B cell (primary cell): ENCODE results near the gene ARL16. TPM values are rescaled to one million over a fixed set of nuclear protein-coding genes. Genes with fewer than 3 reads are reported as not detected.

Source experiments
- ATAC-seq: fragments of 200-7000 bp; cut with Tn5 transposase; one replicate; pipeline ENCODE4 v1.10.0; 2021; ENCODE audit warnings: low read depth, mild to moderate bottlenecking, moderate number of reproducible peaks, moderate library complexity
- CTCF ChIA-PET: fragments of 350-600 bp; sonication (Branson Sonifier 250); formaldehyde crosslinking; loops from one replicate; lab custom pipeline; 2021; ENCODE audit warnings: antibody characterized with exemption, inconsistent platforms; lab: Charles Lee
- POLR2A ChIA-PET: fragments of 350-600 bp; sonication (Branson Sonifier 250); formaldehyde crosslinking; loops from one replicate; lab custom pipeline; 2021; ENCODE audit warnings: antibody characterized with exemption; lab: Charles Lee
- DNase-seq: peaks from one replicate; pipeline ENCODE4 v3.0.0; 2013
- H2AFZ ChIP-seq: 2 replicates; pipeline ENCODE4 v1.6.1; 2012; ENCODE audit warnings: mild to moderate bottlenecking, low read depth, low read length; ENCODE audit not compliant: insufficient read depth, poor library complexity, severe bottlenecking
- H3K27ac ChIP-seq, 2 donors: 1 replicate in 1 of 2; 2 replicates in 1 of 2; pipeline ENCODE4 v1.5.1; 2012 to 2013; ENCODE audit warnings: low read length in 2 of 2, mild to moderate bottlenecking in 2 of 2, moderate library complexity in 1 of 2
- H3K27me3 ChIP-seq, 4 experiments: fragments of 200-600 bp in 1 of 4; sonication (generic) in 1 of 4; replicated peaks in 1 of 4; 1 replicate in 2 of 4; 2 replicates in 2 of 4; pipeline versions ENCODE4 v1.6.1 to v1.7.0; 2013 to 2016; ENCODE audit warnings: low read length in 3 of 4, mild to moderate bottlenecking in 2 of 4, mixed read lengths in 1 of 4, moderate library complexity in 1 of 4; ENCODE audit not compliant: insufficient read depth in 4 of 4, control insufficient read depth in 3 of 4; ENCODE audit errors: control extremely low read depth in 1 of 4
- H3K36me3 ChIP-seq, 2 experiments: replicated peaks in 1 of 2; 1 replicate in 1 of 2; 2 replicates in 1 of 2; pipeline versions ENCODE4 v1.6.1 to v1.7.1; 2013; ENCODE audit warnings: low read length in 1 of 2; ENCODE audit not compliant: insufficient read depth in 2 of 2, control insufficient read depth in 1 of 2; ENCODE audit errors: control extremely low read depth in 1 of 2, extremely low read depth in 1 of 2
- H3K4me1 ChIP-seq, 2 donors: fragments of 200-600 bp in 1 of 2; sonication (generic) in 1 of 2; 1 replicate in 1 of 2; 2 replicates in 1 of 2; pipeline versions ENCODE4 v1.5.1 to v1.6.1; 2013 to 2017; ENCODE audit warnings: low read length in 2 of 2; ENCODE audit not compliant: control insufficient read depth in 2 of 2, insufficient read depth in 2 of 2
- H3K4me2 ChIP-seq: replicated peaks from 2 replicates; pipeline ENCODE3; 2012; ENCODE audit warnings: mild to moderate bottlenecking, low read depth, low read length; ENCODE audit not compliant: poor library complexity, severe bottlenecking
- H3K4me3 ChIP-seq, 5 experiments: fragments of 200-600 bp in 1 of 5; sonication (generic) in 1 of 5; 1 replicate in 3 of 5; 2 replicates in 2 of 5; pipeline versions ENCODE4 v1.5.1 to v1.7.0; 2011 to 2016; ENCODE audit warnings: low read length in 4 of 5, mild to moderate bottlenecking in 4 of 5, low read depth in 2 of 5, control low read depth in 1 of 5, moderate library complexity in 1 of 5; ENCODE audit not compliant: insufficient read depth in 1 of 5; ENCODE audit errors: control extremely low read depth in 1 of 5, extremely low read depth in 1 of 5
- H3K79me2 ChIP-seq: fragments of 200-600 bp; sonication (generic); one replicate; pipeline ENCODE4 v1.6.0; 2016; ENCODE audit warnings: low read length; ENCODE audit not compliant: control insufficient read depth, insufficient read depth
- H3K9ac ChIP-seq: fragments of 200-600 bp; sonication (generic); 2 replicates; pipeline ENCODE4 v1.6.1; 2017; ENCODE audit warnings: mild to moderate bottlenecking, low read length, moderate library complexity
- H3K9me3 ChIP-seq, 3 donors: one replicate each; pipeline versions ENCODE4 v1.6.1 to v1.7.1; 2013; ENCODE audit warnings: low read length in 2 of 3; ENCODE audit not compliant: control insufficient read depth in 2 of 3, insufficient read depth in 1 of 3; ENCODE audit errors: control extremely low read depth in 1 of 3
- H4K20me1 ChIP-seq: 2 replicates; pipeline ENCODE4 v1.6.0; 2012; ENCODE audit warnings: mild to moderate bottlenecking, low read length; ENCODE audit not compliant: insufficient read depth, control insufficient read depth, poor library complexity, severe bottlenecking
- H3K27ac Mint-ChIP-seq: one replicate; pipeline ENCODE4 v1.8.0; 2021; ENCODE audit warnings: mixed read lengths
- H3K27me3 Mint-ChIP-seq: one replicate; pipeline ENCODE4 v1.8.0; 2021; ENCODE audit warnings: mixed read lengths
- H3K4me1 Mint-ChIP-seq: one replicate; pipeline ENCODE4 v1.8.0; 2021; ENCODE audit warnings: mixed read lengths
- H3K4me3 Mint-ChIP-seq: one replicate; pipeline ENCODE4 v1.8.0; 2021; ENCODE audit warnings: mixed read lengths
- H3K9me3 Mint-ChIP-seq: one replicate; pipeline ENCODE4 v1.8.0; 2022; ENCODE audit warnings: mixed read lengths; ENCODE audit not compliant: insufficient read depth
- EZH2 ChIP-seq: IDR thresholded peaks from 2 replicates; pipeline ENCODE4 v1.6.1; 2012; ENCODE audit warnings: borderline replicate concordance, low read depth, mild to moderate bottlenecking, moderate library complexity, low read length; ENCODE audit not compliant: insufficient read depth, poor library complexity, severe bottlenecking
- WGBS: methylation state at CpG from one replicate; pipeline ENCODE4 v1.1.5; 2013; ENCODE audit warnings: missing lambda C conversion rate; ENCODE audit not compliant: insufficient coverage; 5-methylcytosine and 5-hydroxymethylcytosine counted together
- intact Hi-C: fragments of 100-400 bp; cut with micrococcal nuclease; formaldehyde crosslinking; loops from one replicate; pipeline ENCODE4 v1.10.0; 2022
- polyA plus RNA-seq: library from polyadenylated mRNA; depleted of rRNA; stranded (reverse); fragments of >200 nt; gene quantifications from 2 replicates; pipeline ENCODE4 v1.2.3, GENCODE V29; 2012
- small RNA-seq: library from RNA; depleted of rRNA; stranded (forward); fragments of <200 nt; gene quantifications from one replicate; pipeline ENCODE3, GENCODE V24; 2012; ENCODE audit warnings: low replicate concordance, low read depth; ENCODE audit not compliant: insufficient read length
- total RNA-seq, 2 donors: library from RNA; stranded (reverse); fragments of 120-200 nt in 1 of 2; gene quantifications; 1 replicate in 1 of 2; 2 replicates in 1 of 2; pipeline versions ENCODE4 v1.2.3 to v1.2.4, GENCODE V29; 2013 to 2022
- TF ChIP-seq, protein P1 (sequence below): fragments of 200-600 bp; IDR thresholded peaks from one replicate; pipeline ENCODE4 v1.8.0; 2022; ENCODE audit warnings: antibody characterized with exemption, mild to moderate bottlenecking

ARL16 gene
- total and polyA plus RNA-seq, 2 donors (not counting 1 experiment from before 2014, with no cell fraction given), result 32.5 to 101 TPM

DNA sequence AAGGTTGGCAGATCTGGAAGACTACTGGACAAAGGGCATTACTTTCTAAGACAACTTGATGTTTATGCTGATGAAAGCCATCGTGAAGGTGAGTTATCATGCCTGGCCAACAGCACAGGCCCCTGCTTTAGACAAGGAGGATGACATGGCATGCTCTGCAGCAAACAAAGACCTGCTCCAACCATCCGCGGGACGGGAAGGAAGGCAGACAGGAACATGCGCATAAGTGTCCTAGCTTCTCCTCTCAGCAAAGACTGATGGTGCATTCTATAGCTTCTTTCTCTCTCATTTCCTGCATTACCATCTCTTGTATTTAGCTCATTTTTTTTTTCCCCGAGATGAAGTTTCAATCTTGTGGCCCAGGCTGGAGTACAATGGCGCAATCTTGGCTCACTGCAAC lies 52.1 kb downstream of the ARL16 start:
- 92% methylated on average over 6 of the region's 7 CpGs for WGBS
- ATAC-seq (no peak), DNase-seq (no peak)
- H2AFZ ChIP-seq, result no peak overlapping the region
- H3K27me3 Mint-ChIP-seq, result no peaks in the 10 kb centered on the region
- peaks cover 0 to 17% of the 10 kb centered on the region in 2 experiments for H3K36me3 ChIP-seq
- H3K4me2 ChIP-seq, result no peak overlapping the region
- intact Hi-C loops, result no loop called here
- H3K9me3 ChIP-seq, result no peaks in the 10 kb centered on the region
- no peaks in the 10 kb centered on the region for H3K9me3 Mint-ChIP-seq
- ChIA-PET CTCF (interaction anchor here (0.6 kb wide), 1 partner anchor 37 kb away, joined by 3 read pairs; no protein-coding TSS in a partner anchor), POLR2A (interaction anchor here (1.0 kb wide), 1 partner anchor 17 kb away, joined by 3 read pairs; no protein-coding TSS in a partner anchor)
- no peak overlapping the region for H3K27ac ChIP-seq
- H3K4me3 Mint-ChIP-seq, result no peak overlapping the region
- no peak overlapping the region for H3K4me3 ChIP-seq
- peaks cover 20% of the 10 kb centered on the region for H3K4me1 Mint-ChIP-seq
- H3K4me1 ChIP-seq, result peaks cover 11 to 21% of the 10 kb centered on the region in 2 donors
- no peak overlapping the region for H3K9ac ChIP-seq
- H3K27me3 ChIP-seq, result no peaks in the 10 kb centered on the region
- H4K20me1 ChIP-seq, result peaks cover 20% of the 10 kb centered on the region
- no peak overlapping the region for H3K27ac Mint-ChIP-seq
- no peak for TF ChIP-seq EZH2
- TF ChIP-seq, protein P1, sequence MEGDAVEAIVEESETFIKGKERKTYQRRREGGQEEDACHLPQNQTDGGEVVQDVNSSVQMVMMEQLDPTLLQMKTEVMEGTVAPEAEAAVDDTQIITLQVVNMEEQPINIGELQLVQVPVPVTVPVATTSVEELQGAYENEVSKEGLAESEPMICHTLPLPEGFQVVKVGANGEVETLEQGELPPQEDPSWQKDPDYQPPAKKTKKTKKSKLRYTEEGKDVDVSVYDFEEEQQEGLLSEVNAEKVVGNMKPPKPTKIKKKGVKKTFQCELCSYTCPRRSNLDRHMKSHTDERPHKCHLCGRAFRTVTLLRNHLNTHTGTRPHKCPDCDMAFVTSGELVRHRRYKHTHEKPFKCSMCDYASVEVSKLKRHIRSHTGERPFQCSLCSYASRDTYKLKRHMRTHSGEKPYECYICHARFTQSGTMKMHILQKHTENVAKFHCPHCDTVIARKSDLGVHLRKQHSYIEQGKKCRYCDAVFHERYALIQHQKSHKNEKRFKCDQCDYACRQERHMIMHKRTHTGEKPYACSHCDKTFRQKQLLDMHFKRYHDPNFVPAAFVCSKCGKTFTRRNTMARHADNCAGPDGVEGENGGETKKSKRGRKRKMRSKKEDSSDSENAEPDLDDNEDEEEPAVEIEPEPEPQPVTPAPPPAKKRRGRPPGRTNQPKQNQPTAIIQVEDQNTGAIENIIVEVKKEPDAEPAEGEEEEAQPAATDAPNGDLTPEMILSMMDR, result no peak
- H3K79me2 ChIP-seq, result peaks cover 57% of the 10 kb centered on the region

Small RNAs within 50 kb of the gene (small RNA-seq; reads per million reads assigned to genes)
- not detected for gene MIR6786

Other genes with a start within 250 kb of the ARL16 start
- gene ACTG1, start 171.0 kb downstream of the ARL16 start, total RNA-seq, result 773 and 803 TPM in 2 replicates
- gene ACTG1, start 171.0 kb downstream of the ARL16 start, polyA plus RNA-seq, result 1,677 and 1,778 TPM in 2 replicates
- gene FSCN2, start 155.4 kb downstream of the ARL16 start, total RNA-seq, result 6.3 and 7.4 TPM in 2 replicates
- gene FSCN2, start 155.4 kb downstream of the ARL16 start, polyA plus RNA-seq, result 7.1 and 12.0 TPM in 2 replicates
- gene FAAP100, start 131.4 kb downstream of the ARL16 start, total RNA-seq, result 60.7 and 62.0 TPM in 2 replicates
- 59.3 and 72.7 TPM in 2 replicates for gene FAAP100, start 131.4 kb downstream of the ARL16 start, polyA plus RNA-seq
- 101 and 103 TPM in 2 replicates for gene NPLOC4, start 46.7 kb downstream of the ARL16 start, total RNA-seq
- gene NPLOC4, start 46.7 kb downstream of the ARL16 start, polyA plus RNA-seq, result 70.2 and 80.6 TPM in 2 replicates
- 1.1 and 1.6 TPM in 2 replicates for gene TSPAN10, start 46.6 kb downstream of the ARL16 start, total RNA-seq
- gene TSPAN10, start 46.6 kb downstream of the ARL16 start, polyA plus RNA-seq, result 0.34 and 0.45 TPM in 2 replicates
- gene PDE6G, start 27.3 kb downstream of the ARL16 start, total RNA-seq, result 0.69 and 0.92 TPM in 2 replicates
- gene PDE6G, start 27.3 kb downstream of the ARL16 start, polyA plus RNA-seq, result 1.1 and 1.6 TPM in 2 replicates
- 38.6 and 39.5 TPM in 2 replicates for gene OXLD1, start 17.2 kb downstream of the ARL16 start, total RNA-seq
- gene OXLD1, start 17.2 kb downstream of the ARL16 start, polyA plus RNA-seq, result 53.5 and 102 TPM in 2 replicates
- 36.0 and 41.7 TPM in 2 replicates for gene CCDC137, start 17.1 kb downstream of the ARL16 start, total RNA-seq
- gene CCDC137, start 17.1 kb downstream of the ARL16 start, polyA plus RNA-seq, result 12.9 and 18.8 TPM in 2 replicates
- gene HGS, start 214 bp upstream of the ARL16 start, total RNA-seq, result 184 and 190 TPM in 2 replicates
- 206 and 220 TPM in 2 replicates for gene HGS, start 214 bp upstream of the ARL16 start, polyA plus RNA-seq
- gene MRPL12, start 19.6 kb upstream of the ARL16 start, total RNA-seq, result 23.8 and 24.1 TPM in 2 replicates
- gene MRPL12, start 19.6 kb upstream of the ARL16 start, polyA plus RNA-seq, result 15.9 and 25.6 TPM in 2 replicates
- 5.0 and 6.5 TPM in 2 replicates for gene SLC25A10, start 28.5 kb upstream of the ARL16 start, total RNA-seq
- gene SLC25A10, start 28.5 kb upstream of the ARL16 start, polyA plus RNA-seq, result 2.9 and 3.9 TPM in 2 replicates
- not detected in 2 replicates for gene GCGR, start 120.4 kb upstream of the ARL16 start, total RNA-seq
- gene GCGR, start 120.4 kb upstream of the ARL16 start, polyA plus RNA-seq, result not detected in 2 replicates
- gene MCRIP1, start 149.5 kb upstream of the ARL16 start, total RNA-seq, result 69.7 and 74.3 TPM in 2 replicates
- gene MCRIP1, start 149.5 kb upstream of the ARL16 start, polyA plus RNA-seq, result 59.2 and 84.0 TPM in 2 replicates
- gene PPP1R27, start 151.3 kb upstream of the ARL16 start, total RNA-seq, result not detected in 2 replicates
- not detected in 2 replicates for gene PPP1R27, start 151.3 kb upstream of the ARL16 start, polyA plus RNA-seq
- 191 and 197 TPM in 2 replicates for gene P4HB, start 176.7 kb upstream of the ARL16 start, total RNA-seq
- gene P4HB, start 176.7 kb upstream of the ARL16 start, polyA plus RNA-seq, result 37.4 and 42.5 TPM in 2 replicates
- 262 and 263 TPM in 2 replicates for gene ARHGDIA, start 187.5 kb upstream of the ARL16 start, total RNA-seq
- 510 and 744 TPM in 2 replicates for gene ARHGDIA, start 187.5 kb upstream of the ARL16 start, polyA plus RNA-seq
- gene ALYREF, start 207.8 kb upstream of the ARL16 start, total RNA-seq, result 49.7 and 52.1 TPM in 2 replicates
- gene ALYREF, start 207.8 kb upstream of the ARL16 start, polyA plus RNA-seq, result 102 and 128 TPM in 2 replicates
- gene ANAPC11, start 207.9 kb upstream of the ARL16 start, total RNA-seq, result 39.5 and 43.3 TPM in 2 replicates
- 110 and 120 TPM in 2 replicates for gene ANAPC11, start 207.9 kb upstream of the ARL16 start, polyA plus RNA-seq
- gene NPB, start 218.4 kb upstream of the ARL16 start, total RNA-seq, result 0.24 and 0.44 TPM in 2 replicates
- not detected in 2 replicates for gene NPB, start 218.4 kb upstream of the ARL16 start, polyA plus RNA-seq
- gene PCYT2, start 227.6 kb upstream of the ARL16 start, total RNA-seq, result 34.2 and 34.9 TPM in 2 replicates
- gene PCYT2, start 227.6 kb upstream of the ARL16 start, polyA plus RNA-seq, result 33.4 and 38.7 TPM in 2 replicates
- gene SIRT7, start 234.4 kb upstream of the ARL16 start, total RNA-seq, result 82.7 and 83.2 TPM in 2 replicates
- gene SIRT7, start 234.4 kb upstream of the ARL16 start, polyA plus RNA-seq, result 59.5 and 77.2 TPM in 2 replicates
- gene MAFG, start 243.9 kb upstream of the ARL16 start, total RNA-seq, result 27.9 and 29.0 TPM in 2 replicates
- 11.4 and 29.8 TPM in 2 replicates for gene MAFG, start 243.9 kb upstream of the ARL16 start, polyA plus RNA-seq